Brain microvascular endothelial cell (primary cell): ENCODE data around the gene NMRAL1.
A peak's percentile ranks its signal among the peaks of the same experiment; 100 is the strongest.

Experiments used
- DNase-seq: peaks from one replicate; pipeline ENCODE4 v3.0.0-alpha.2; 2020
- H3K27ac ChIP-seq: fragments of 250-450 bp; sonication (Bioruptor Pico); 2 replicates; pipeline ENCODE4 v1.5.1; 2020; ENCODE audit warnings: mild to moderate bottlenecking, moderate library complexity
- H3K27me3 ChIP-seq: fragments of 250-450 bp; sonication (Bioruptor Pico); replicated peaks from 2 replicates; pipeline ENCODE4 v1.5.1; 2020; ENCODE audit warnings: mild to moderate bottlenecking
- H3K36me3 ChIP-seq: fragments of 250-450 bp; sonication (Bioruptor Pico); replicated peaks from 2 replicates; pipeline ENCODE4 v1.5.1; 2020; ENCODE audit warnings: mild to moderate bottlenecking
- H3K4me3 ChIP-seq: 2 replicates; pipeline ENCODE4 v1.5.1; 2011; ENCODE audit warnings: low read depth, mild to moderate bottlenecking, control low read depth, low read length, moderate library complexity
- CTCF ChIP-seq: IDR thresholded peaks from 2 replicates; pipeline ENCODE4 v1.5.1; 2011; ENCODE audit warnings: low read depth, mild to moderate bottlenecking, moderate library complexity, low read length, control low read depth, inconsistent platforms; ENCODE audit errors: missing control alignments
- in situ Hi-C: cut with HindIII; loops from 2 replicates; pipeline ENCODE4 v1.10.0; 2017; ENCODE audit warnings: low sequenced_read_pairs, low pct_ligation_motif_present

Gene NMRAL1

DNA sequence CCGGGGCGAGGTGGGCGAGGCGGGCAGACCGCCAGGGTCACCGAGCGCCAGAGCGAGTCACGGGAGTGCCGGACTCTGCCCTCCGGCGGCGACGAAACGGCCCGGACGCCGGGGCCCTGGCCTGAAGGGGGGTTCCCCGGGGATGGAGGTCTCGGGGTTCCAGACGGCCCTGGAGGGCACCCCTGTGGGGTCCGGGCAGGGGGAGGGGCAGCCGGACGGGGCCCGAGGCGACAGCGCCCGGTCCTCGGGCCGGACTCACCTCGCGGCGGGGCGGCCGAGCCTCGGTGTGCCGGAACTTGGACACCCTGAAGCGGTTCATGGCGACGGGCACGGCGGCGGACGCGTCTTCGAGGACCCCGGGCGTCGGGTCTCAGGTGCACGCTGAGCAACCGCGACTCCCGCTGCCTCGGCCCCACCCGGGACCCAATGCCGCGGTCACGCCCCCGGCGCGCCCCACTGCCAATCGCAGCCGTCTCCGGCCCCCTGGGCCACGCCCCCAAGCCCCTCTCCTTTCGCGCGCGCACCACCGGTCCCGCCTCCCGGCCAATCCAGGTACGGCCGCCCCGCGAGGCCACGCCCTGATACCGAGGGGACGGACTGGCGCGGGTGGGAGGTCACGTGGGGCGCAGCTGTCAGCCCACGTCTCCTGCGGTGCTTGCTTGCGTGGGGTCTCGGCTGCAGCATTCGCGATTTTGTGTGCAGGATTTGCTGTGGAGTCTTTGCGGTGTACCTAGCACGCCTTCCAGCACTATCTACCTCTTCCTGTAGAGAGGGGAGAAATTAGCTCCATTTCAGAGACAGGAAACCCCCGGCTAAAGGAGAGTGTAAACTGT, 58.0 kb downstream of the NMRAL1 start, which contains the start of gene CORO7:
TSS of gene CORO7 (minus strand) at position 397 of the 833 bp plus-strand sequence. CDS start at position 319, 78 bp downstream.
- no peaks in the 10 kb centered on the region for H3K36me3 ChIP-seq
- H3K27me3 ChIP-seq: no peaks in the 10 kb centered on the region
- no peak for TF ChIP-seq CTCF
- peak; percentile 76 for DNase-seq
- in situ Hi-C loops: no loop called here
- peak within 1 kb of the TSS; percentile 70 for H3K4me3 ChIP-seq
- H3K27ac ChIP-seq: peak within 1 kb of the TSS; percentile 31

DNA sequence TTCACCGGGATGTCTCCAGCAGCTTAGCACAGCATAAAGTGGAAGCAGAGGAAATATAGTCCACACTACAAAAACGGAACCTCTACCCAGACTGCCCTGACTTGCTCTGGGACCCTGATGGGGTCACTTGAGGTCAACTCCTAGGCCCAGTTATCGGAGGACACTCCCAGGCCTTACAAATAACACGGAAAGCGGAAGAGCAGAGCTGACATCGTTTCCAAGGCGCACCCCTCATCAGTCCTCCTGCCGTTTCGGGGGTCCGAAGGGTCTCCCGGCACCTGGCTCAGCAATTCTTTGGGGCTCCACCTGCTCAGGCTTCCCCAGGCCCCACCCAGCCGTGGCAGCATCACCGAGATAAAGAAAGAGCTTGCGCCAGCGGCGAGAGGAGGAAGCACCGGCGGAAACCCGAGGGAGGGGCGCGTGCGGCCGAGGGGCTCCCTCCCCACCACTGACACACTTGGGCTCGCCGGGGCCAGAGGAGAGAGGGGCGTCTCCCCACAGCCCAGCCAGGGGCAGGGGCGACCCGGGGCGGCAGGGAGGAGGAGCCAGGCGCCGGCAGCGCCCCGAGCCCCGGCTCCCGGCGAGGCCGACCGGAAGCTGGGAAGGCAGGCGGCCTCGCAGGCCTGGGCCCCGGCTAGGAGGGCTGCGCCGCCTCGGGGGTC, 58.8 kb downstream of the NMRAL1 start:
- in situ Hi-C loops: no loop called here
- Histone ChIP-seq H3K27me3 (no peaks in the 10 kb centered on the region), H3K36me3 (no peaks in the 10 kb centered on the region), H3K4me3 (peak overlapping the region; percentile 70), H3K27ac (peak overlapping the region; percentile 31)
- peak; percentile 6 for TF ChIP-seq CTCF
- DNase-seq: no peak

DNA sequence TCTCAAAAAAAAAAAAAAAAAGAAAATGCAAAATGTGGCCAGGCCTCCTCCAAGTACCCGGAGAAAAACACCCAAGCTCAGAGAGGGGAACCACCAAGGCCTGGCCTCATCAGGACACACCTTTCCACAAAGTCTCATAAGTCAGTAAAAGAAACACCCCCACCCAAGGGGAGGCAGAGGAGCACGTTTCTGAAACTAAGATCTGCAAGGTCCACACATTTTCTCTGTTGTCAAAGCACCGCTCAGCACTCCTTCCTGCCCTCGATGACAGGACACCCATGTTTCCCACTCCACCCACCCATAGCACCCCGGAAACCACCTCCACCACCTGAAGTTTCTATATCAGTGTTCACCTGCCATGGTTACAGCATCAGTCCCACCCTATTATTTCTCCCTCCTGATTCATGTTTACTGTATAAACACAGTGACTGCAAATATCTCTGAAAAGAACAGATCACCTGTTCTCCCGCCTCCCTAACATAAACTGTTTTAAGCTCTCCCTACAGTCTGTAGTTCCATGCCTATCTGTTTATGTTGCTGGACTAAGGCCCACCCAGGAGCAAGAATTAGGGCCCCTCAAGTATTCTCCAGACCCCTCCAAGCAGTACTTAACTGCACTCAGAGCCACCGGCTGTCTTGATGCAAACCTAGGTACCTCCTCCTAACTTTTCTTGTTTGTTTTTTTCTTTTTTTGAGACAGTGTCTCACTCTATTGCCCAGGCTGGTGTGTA, 60.1 kb downstream of the NMRAL1 start:
- Histone ChIP-seq H3K27ac (no peak overlapping the region), H3K36me3 (peaks cover 6% of the 10 kb centered on the region), H3K27me3 (no peaks in the 10 kb centered on the region), H3K4me3 (no peak overlapping the region)
- no peak for DNase-seq
- TF ChIP-seq CTCF: no peak
- in situ Hi-C loops: no loop called here

GRCh38 chr16:4412854-4413253, 61.6 kb downstream of the NMRAL1 start:
- H3K27me3 ChIP-seq: no peaks in the 10 kb centered on the region
- DNase-seq: no peak
- H3K27ac ChIP-seq: no peak overlapping the region
- no peak overlapping the region for H3K4me3 ChIP-seq
- in situ Hi-C loops: no loop called here
- TF ChIP-seq CTCF: no peak
- H3K36me3 ChIP-seq: peaks cover 11% of the 10 kb centered on the region

- H3K36me3 ChIP-seq: peaks cover 18% of the 10 kb centered on the region
Measured at GRCh38 chr16:4412159-4412558, 62.3 kb downstream of the NMRAL1 start.

More at GRCh38 chr16:4412159-4412558, 62.3 kb downstream of the NMRAL1 start:
- no peak for DNase-seq
- H3K4me3 ChIP-seq: no peak overlapping the region
- in situ Hi-C loops: no loop called here
- H3K27me3 ChIP-seq: no peaks in the 10 kb centered on the region
- TF ChIP-seq CTCF: no peak
- no peak overlapping the region for H3K27ac ChIP-seq
